Left ventricle myocardium inferior (tissue), 1 donor: Measurements from ENCODE around the gene LSAMP. TPM values are rescaled to one million over a fixed set of nuclear protein-coding genes. Genes with fewer than 3 reads are reported as not detected.

Experiments used
- DNase-seq: peaks from one replicate; pipeline ENCODE4 v3.0.0-alpha.2; 2020
- H3K27ac ChIP-seq: fragments of 200-600 bp; replicated peaks from 2 replicates; pipeline ENCODE4 v1.8.0; 2021
- H3K27me3 ChIP-seq: fragments of 200-600 bp; 2 replicates; pipeline ENCODE4 v1.8.0; 2021; ENCODE audit warnings: low read depth
- H3K36me3 ChIP-seq: fragments of 200-600 bp; 2 replicates; pipeline ENCODE4 v1.8.0; 2021
- H3K4me1 ChIP-seq: fragments of 200-600 bp; 2 replicates; pipeline ENCODE4 v1.8.0; 2021
- H3K4me3 ChIP-seq: fragments of 200-600 bp; 2 replicates; pipeline ENCODE4 v1.8.0; 2021; ENCODE audit warnings: mild to moderate bottlenecking, moderate library complexity
- H3K9me3 ChIP-seq: fragments of 200-600 bp; replicated peaks from 2 replicates; pipeline ENCODE4 v1.8.0; 2021
- CTCF ChIP-seq: fragments of 200-600 bp; IDR thresholded peaks from 2 replicates; pipeline ENCODE4 v1.8.0; 2021; ENCODE audit warnings: antibody characterized with exemption, mild to moderate bottlenecking, borderline replicate concordance
- intact Hi-C: fragments of 100-400 bp; cut with micrococcal nuclease; formaldehyde crosslinking; loops from one replicate; pipeline ENCODE4 v1.11.0; 2022
- total RNA-seq: library from RNA; stranded (reverse); fragmentation: NEBNext Ultra II Directional; extraction: Animal tissue kit (Norgen Biotek cat#: 25700); gene quantifications from one replicate; pipeline ENCODE4 v1.2.1, GENCODE V29; 2021
- donor health status: DM: no; HTN: yes; CAD: no; lungs with severe emphysema.

LSAMP gene
- total RNA-seq, 1 donor from 2014 or later, result 1.2 TPM

- Histone ChIP-seq H3K27me3 (no peaks in the 10 kb centered on the region), H3K4me1 (no peaks in the 10 kb centered on the region), H3K4me3 (peak overlapping the region; percentile 2), H3K36me3 (no peaks in the 10 kb centered on the region), H3K9me3 (no peaks in the 10 kb centered on the region), H3K27ac (no peak overlapping the region)
- DNase-seq, result no peak
- TF ChIP-seq CTCF, result no peak
- intact Hi-C loops, result no loop called here
Measured at GRCh38 chr3:116423374-116423773, 21.9 kb downstream of the LSAMP start.

- Histone ChIP-seq H3K9me3 (peaks cover 15% of the 10 kb centered on the region), H3K36me3 (no peaks in the 10 kb centered on the region), H3K4me3 (no peak overlapping the region), H3K27ac (no peak overlapping the region), H3K27me3 (no peaks in the 10 kb centered on the region), H3K4me1 (no peaks in the 10 kb centered on the region)
- TF ChIP-seq CTCF, result no peak
- intact Hi-C loops, result no loop called here
- DNase-seq, result no peak
Measured at GRCh38 chr3:116417151-116417550, 28.1 kb downstream of the LSAMP start.

- H3K27ac ChIP-seq, result no peak overlapping the region
- no peaks in the 10 kb centered on the region for H3K27me3 ChIP-seq
- DNase-seq, result no peak
- peaks cover 15% of the 10 kb centered on the region for H3K9me3 ChIP-seq
- H3K4me3 ChIP-seq, result no peak overlapping the region
- TF ChIP-seq CTCF, result no peak
- intact Hi-C loops, result no loop called here
- no peaks in the 10 kb centered on the region for H3K36me3 ChIP-seq
- H3K4me1 ChIP-seq, result no peaks in the 10 kb centered on the region
Measured at GRCh38 chr3:116413319-116413718, 32.0 kb downstream of the LSAMP start.

GRCh38 chr3:116408473-116408872, 36.8 kb downstream of the LSAMP start:
- no peaks in the 10 kb centered on the region for H3K9me3 ChIP-seq
- DNase-seq, result no peak

GRCh38 chr3:116405231-116405630, 40.1 kb downstream of the LSAMP start:
- H3K4me3 ChIP-seq, result no peak overlapping the region
- intact Hi-C loops, result no loop called here
- DNase-seq, result no peak
- TF ChIP-seq CTCF, result no peak
- no peaks in the 10 kb centered on the region for H3K4me1 ChIP-seq
- H3K9me3 ChIP-seq, result no peaks in the 10 kb centered on the region
- H3K27me3 ChIP-seq, result no peaks in the 10 kb centered on the region
- H3K27ac ChIP-seq, result no peak overlapping the region
- H3K36me3 ChIP-seq, result no peaks in the 10 kb centered on the region

More at GRCh38 chr3:116408473-116408872, 36.8 kb downstream of the LSAMP start:
- intact Hi-C loops, result no loop called here
- no peak overlapping the region for H3K4me3 ChIP-seq
- no peaks in the 10 kb centered on the region for H3K36me3 ChIP-seq
- no peaks in the 10 kb centered on the region for H3K4me1 ChIP-seq
- H3K27ac ChIP-seq, result no peak overlapping the region
- no peak for TF ChIP-seq CTCF
- no peaks in the 10 kb centered on the region for H3K27me3 ChIP-seq
